ENCODE data around the gene GJA3.

Gene GJA3

GRCh38 chr13:20160306-20161274 lies at the start of gene GJA3:
GJA3 (minus strand) TSS chr13:20161052; CDS start chr13:20143288, 17,764 bp downstream.
- in situ Hi-C loops (cut with HindIII; ENCODE audit: low sequenced_read_pairs) = no loop called here
- no peak for DNase-seq (ENCODE audit: low read depth)
- TF ChIP-seq CTCF (IDR thresholded peaks at IDR 0.05; ENCODE audit: low read depth, low read length, missing control alignments) = no peak
- peak within 1 kb of the TSS; percentile 39 for H3K4me3 ChIP-seq (ENCODE audit: low read depth, low read length)

- no peak for TF ChIP-seq CTCF (IDR thresholded peaks at IDR 0.05; ENCODE audit: low read depth, low read length, missing control alignments)
- no peak overlapping the region for H3K4me3 ChIP-seq (ENCODE audit: low read depth, low read length)
- DNase-seq (ENCODE audit: low read depth) = no peak
- in situ Hi-C loops (cut with HindIII; ENCODE audit: low sequenced_read_pairs) = no loop called here
Measured at GRCh38 chr13:20209948-20210347, 49.1 kb upstream of the GJA3 start.

GRCh38 chr13:20206698-20207235 lies 45.9 kb upstream of the GJA3 start:
- no peak for DNase-seq (ENCODE audit: low read depth)
- TF ChIP-seq CTCF (IDR thresholded peaks at IDR 0.05; ENCODE audit: low read depth, low read length, missing control alignments) = no peak
- no peak overlapping the region for H3K4me3 ChIP-seq (ENCODE audit: low read depth, low read length)
- in situ Hi-C loops (cut with HindIII; ENCODE audit: low sequenced_read_pairs) = no loop called here

GRCh38 chr13:20206065-20206697 lies 45.3 kb upstream of the GJA3 start:
- DNase-seq (ENCODE audit: low read depth) = no peak
- in situ Hi-C loops (cut with HindIII; ENCODE audit: low sequenced_read_pairs) = no loop called here
- no peak overlapping the region for H3K4me3 ChIP-seq (ENCODE audit: low read depth, low read length)
- TF ChIP-seq CTCF (IDR thresholded peaks at IDR 0.05; ENCODE audit: low read depth, low read length, missing control alignments) = no peak

GRCh38 chr13:20198781-20199180 lies 37.9 kb upstream of the GJA3 start:
- DNase-seq (ENCODE audit: low read depth) = no peak
- in situ Hi-C loops (cut with HindIII; ENCODE audit: low sequenced_read_pairs) = loop anchor here (25.0 kb wide), 2 partner anchors 514 to 639 kb away; partner anchors contain the start of gene IL17D
- no peak for TF ChIP-seq CTCF (IDR thresholded peaks at IDR 0.05; ENCODE audit: low read depth, low read length, missing control alignments)
- no peak overlapping the region for H3K4me3 ChIP-seq (ENCODE audit: low read depth, low read length)

GRCh38 chr13:20197361-20197834 lies 36.5 kb upstream of the GJA3 start:
- in situ Hi-C loops (cut with HindIII; ENCODE audit: low sequenced_read_pairs) = loop anchor here (25.0 kb wide), 2 partner anchors 515 to 640 kb away; partner anchors contain the start of gene IL17D
- no peak overlapping the region for H3K4me3 ChIP-seq (ENCODE audit: low read depth, low read length)
- peak; percentile 78 for TF ChIP-seq CTCF (IDR thresholded peaks at IDR 0.05; ENCODE audit: low read depth, low read length, missing control alignments)
- peak; percentile 22 for DNase-seq (ENCODE audit: low read depth)

Measured in astrocyte of the cerebellum (primary cell).